DMS 273 treated with DMSO at 0.1 percent for 48 hours (cell line): ENCODE results near the gene MDGA2.
"Not testable (repeated sequence)": the region's sequence is repeated elsewhere in the genome, so short reads cannot be mapped to it uniquely, and the experiment has no call there.

ENCODE experiments used
- DNase-seq: peaks from one replicate; lab custom pipeline; 2025; lab: John Stamatoyannopoulos, UW

Gene MDGA2

GRCh38 chr14:47675466-47676314 lies at the start of gene MDGA2:
TSS of gene MDGA2 (minus strand) at chr14:47675605.
- DNase-seq: no peak

GRCh38 chr14:47722929-47723693 lies 47.7 kb upstream of the MDGA2 start:
- DNase-seq: no peak

DNA sequence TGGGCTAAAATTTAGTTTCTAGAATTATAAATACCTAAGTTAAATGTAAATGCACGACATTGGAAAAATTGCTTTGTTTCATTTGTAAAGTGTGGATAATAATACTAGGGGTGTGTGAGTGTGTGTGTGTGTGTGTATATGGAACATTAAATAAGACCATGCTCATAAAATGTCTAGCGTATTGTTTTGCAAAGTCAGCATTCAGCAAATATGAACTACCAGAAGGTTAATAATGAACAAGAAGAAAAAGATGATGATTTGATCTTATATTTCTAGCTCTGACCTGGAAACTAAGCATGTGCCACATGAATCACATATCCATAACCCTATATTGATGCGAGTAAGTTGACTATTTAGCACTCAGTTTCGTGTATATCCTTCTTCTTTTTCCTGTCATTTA lies 44.9 kb upstream of the MDGA2 start:
- no peak for DNase-seq

GRCh38 chr14:47715330-47715729 lies 39.9 kb upstream of the MDGA2 start:
- no peak for DNase-seq

DNA sequence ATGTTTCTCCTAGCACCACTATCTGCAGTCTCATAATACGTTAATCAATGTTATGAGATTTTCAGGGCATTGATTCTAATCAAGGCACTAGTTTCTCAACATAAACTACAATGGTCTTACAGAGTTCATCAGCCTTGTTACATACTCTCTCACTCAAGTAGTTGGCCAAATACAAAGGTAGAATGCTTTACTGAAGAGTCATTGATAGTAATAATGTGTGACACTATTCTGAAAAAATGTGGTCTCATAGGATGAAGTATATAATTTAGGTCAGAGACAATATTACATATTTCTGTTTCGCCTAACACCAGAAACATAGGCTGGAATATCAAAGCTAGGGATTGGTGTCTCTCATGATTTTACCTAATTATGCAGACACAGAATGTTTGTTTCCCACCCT lies 35.2 kb upstream of the MDGA2 start:
- DNase-seq: no peak

- no peak for DNase-seq
These were observed 30.3 kb upstream of the MDGA2 start for GRCh38 chr14:47705683-47706082.

GRCh38 chr14:47691829-47692228 lies 16.4 kb upstream of the MDGA2 start:
- no peak for DNase-seq

DNA sequence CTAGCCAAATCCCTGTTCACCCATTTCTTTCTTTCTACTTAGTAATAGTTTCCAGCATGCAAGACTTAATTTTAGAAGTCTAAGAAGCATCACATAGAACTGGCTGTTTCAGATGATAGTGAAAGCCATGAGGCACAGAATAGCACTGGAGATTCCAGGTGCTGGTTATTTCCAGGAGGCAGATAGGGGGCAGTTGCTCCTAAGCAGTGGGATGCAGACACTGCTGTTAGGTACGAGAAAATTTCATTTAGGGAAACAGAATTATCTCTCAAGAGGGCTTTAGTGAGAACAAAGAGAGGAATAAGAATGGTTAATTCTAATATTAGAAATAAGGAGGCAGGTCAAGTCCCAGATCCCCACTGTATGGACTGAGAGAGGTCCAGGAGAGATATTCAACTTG lies 3.6 kb upstream of the MDGA2 start:
- no peak for DNase-seq

GRCh38 chr14:47678157-47678556 lies 2.8 kb upstream of the MDGA2 start:
- DNase-seq: no peak

GRCh38 chr14:47676315-47676617 lies 861 bp upstream of the MDGA2 start:
- no peak for DNase-seq

DNA sequence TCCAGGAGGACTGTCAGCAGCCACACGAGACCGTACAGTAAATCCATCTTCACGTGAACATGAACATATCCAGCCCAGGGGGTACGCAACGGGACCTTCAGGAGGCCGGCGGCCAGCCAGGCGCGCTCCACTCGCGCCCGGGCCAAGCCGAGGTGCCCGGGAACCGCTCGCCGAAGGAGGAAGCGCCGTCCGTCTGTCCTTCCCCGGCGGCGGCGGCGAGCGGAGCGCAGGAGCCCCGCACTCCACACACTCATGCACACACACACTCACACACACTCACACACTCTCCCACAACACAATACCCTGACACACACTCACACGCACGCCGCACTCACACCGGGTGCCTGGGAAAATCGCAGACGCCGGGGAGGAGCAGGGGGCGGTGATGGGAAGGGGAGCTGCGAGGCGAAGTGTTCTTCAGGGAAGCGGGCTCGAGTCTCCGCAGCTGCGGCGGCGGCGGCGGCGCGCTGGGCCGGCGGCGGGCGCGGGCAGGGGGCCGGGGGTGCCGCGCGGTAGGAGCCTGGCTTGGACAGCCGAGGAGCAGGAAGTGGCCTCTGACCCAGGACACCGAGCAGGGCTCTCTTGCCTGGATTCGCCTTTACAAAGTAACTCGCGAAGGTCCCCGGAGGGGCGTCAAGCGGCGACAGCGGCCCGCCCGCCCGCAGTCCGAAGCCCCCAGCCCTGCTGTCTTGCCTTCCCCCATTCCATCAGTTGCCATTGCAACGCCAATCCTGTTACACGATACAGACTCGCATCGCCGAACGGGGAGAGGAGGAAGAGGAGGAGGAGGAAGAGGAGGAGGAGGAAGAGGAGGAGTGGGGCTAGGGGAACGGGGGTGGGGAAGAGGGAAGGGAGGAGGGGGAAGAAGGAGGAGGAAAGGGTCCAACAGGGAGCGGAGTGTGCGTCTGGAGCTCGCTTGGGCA lies 601 bp downstream of the MDGA2 start:
- no peak for DNase-seq

- DNase-seq: no peak
These were observed 1.3 kb downstream of the MDGA2 start for GRCh38 chr14:47674148-47674542.

- DNase-seq: no peak
These were observed 9.9 kb downstream of the MDGA2 start for GRCh38 chr14:47665337-47666134.

DNA sequence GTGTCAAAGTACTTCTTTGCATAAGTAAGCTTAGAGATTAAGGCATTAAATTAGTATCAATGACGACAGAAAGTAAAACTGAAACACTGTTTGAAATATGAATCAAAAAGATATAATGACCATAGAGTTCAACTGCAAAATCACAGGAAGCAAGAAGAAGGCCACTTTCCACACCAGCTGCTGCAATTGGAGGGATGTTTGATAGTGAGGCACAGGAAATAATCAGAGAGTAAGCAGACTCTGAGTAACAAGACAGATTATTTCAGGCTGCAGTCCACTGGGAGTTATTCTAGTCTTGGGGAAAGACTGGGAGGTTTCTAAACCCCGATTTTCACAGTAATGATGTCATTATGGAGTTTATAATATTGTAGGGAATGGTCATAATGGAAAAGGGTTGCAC lies 12.9 kb downstream of the MDGA2 start:
- DNase-seq: no peak

DNA sequence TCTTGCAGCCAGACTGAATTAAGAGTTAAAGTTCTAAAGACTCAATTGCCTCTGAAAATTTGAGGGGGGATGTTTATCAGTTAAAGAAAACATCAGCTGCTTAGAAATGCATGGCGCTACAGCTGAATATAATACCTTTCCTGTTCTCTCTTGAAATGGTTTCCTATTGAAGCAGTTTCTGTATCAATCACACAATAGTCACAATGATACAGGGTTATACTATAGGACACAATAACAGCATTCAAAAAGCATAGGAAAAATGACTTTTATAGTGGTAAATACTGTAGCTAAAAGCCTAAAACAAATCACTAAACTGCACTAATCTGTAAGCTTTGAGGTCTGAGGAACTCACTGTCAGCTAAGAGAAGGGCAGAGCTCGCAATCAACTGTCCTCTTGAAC lies 15.2 kb downstream of the MDGA2 start:
- no peak for DNase-seq

GRCh38 chr14:47658041-47658440 lies 17.4 kb downstream of the MDGA2 start:
- DNase-seq: no peak

DNA sequence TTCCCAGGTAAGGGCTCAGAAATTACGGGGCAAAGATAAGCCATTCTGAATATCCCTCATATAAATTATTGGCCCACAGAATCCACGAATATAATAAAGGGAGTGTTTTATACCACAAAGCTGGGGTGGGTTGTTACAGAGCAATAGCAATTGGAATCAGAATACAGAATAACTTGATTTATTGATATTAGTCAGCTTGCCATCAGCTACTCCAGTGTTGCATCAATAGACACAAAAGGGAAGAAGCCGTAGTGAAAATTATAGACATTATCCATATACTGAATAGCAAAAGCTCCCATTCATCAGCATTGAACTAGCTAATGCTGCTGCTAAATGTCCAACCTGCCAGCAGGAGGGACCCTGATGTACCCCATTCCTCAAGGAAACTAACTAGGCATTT lies 18.3 kb downstream of the MDGA2 start:
- DNase-seq: no peak

DNA sequence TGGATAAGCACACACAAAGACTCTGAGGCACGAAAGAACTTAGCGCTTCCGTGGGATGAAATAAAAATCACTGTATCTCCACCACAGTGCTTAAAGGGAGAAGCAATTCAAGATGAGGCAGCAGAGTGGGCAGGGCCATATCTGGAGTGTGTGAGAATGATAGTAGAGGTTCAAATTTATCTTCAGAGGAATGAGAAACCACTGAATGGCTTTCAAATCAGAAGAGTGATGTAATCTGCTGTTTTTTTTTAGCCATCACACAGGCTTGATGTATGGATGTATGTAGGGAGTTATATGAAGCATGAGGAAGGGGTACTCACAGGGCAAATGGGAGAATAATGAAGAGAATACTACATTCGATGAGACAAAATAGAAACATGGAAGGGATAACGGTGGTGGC lies 24.1 kb downstream of the MDGA2 start:
- no peak for DNase-seq

DNA sequence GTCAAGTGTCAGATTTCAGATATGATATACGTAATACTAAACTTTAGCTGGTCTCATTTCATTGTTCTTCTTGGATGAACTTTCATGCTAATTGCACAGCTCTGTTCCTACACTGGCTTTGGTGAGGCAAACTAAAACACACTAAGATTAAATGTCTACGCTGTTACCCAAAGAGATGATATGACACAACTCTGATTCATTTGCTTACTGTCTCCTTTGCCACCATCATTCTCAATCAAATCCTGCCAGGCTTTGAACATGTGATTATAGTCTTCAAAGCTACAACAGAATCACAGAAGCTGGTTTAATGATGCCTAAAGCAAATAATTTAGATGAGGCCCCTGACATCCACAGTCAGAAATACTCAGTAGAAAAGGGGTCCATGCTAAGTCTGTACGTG lies 37.7 kb downstream of the MDGA2 start:
- no peak for DNase-seq

- no peak for DNase-seq
These were observed 49.0 kb downstream of the MDGA2 start for GRCh38 chr14:47626151-47627035.

DNA sequence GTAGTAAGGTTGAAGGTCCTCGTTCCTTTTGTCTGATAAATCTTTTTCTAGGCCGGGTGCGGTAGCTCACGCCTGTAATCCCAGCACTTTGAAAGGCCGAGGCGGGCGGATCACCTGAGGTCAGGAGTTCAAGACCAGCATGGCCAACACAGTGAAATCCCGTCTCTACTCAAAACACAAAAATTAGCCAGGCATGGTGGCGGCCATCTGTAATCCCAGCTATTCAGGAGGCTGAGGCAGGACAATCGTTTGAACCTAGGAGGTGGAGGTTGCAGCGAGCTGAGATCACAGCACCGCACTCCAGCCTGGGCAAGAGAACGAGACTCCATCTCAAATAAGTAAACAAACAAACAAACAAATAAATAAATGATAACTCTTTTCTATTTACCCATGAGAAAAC lies 51.3 kb downstream of the MDGA2 start:
- DNase-seq: not testable (repeated sequence)
